NB4 (cell line): ENCODE data around the gene ZNFX1.

Experiments used
- CTCF ChIP-seq: IDR thresholded peaks from one replicate; pipeline ENCODE4 v1.5.1; 2012; ENCODE audit warnings: low read depth, low read length
- MYC ChIP-seq: IDR thresholded peaks from 2 replicates; pipeline ENCODE4 v1.6.1; 2011; ENCODE audit warnings: low read depth, low read length
- POLR2A ChIP-seq: IDR thresholded peaks from 2 replicates; pipeline ENCODE4 v1.6.1; 2011; ENCODE audit warnings: mild to moderate bottlenecking; ENCODE audit not compliant: insufficient read length; ENCODE audit errors: extremely low read depth

- no peak for TF ChIP-seq CTCF
- no peak for TF ChIP-seq MYC
- no peak for TF ChIP-seq POLR2A
Observed at GRCh38 chr20:49215232-49215631, 62.6 kb downstream of the ZNFX1 start.
